Duodenal mucosa (tissue), 2 donors: ENCODE results near the gene NFATC3.
A peak's percentile ranks its signal among the peaks of the same experiment; 100 is the strongest.

Source experiments
- H3K27ac ChIP-seq: one replicate; pipeline ENCODE4 v1.7.0; 2013; ENCODE audit warnings: low read depth, low read length
- H3K27me3 ChIP-seq, 2 donors: one replicate each; pipeline ENCODE4 v1.7.0; 2013; ENCODE audit warnings: low read length in 2 of 2, control low read depth in 1 of 2; ENCODE audit not compliant: insufficient read depth in 2 of 2, control insufficient read depth in 1 of 2
- H3K36me3 ChIP-seq, 2 donors: one replicate each; pipeline ENCODE4 v1.7.0; 2013; ENCODE audit warnings: low read length in 2 of 2, control low read depth in 1 of 2; ENCODE audit not compliant: insufficient read depth in 2 of 2, control insufficient read depth in 1 of 2
- H3K4me1 ChIP-seq, 2 donors: one replicate each; pipeline ENCODE4 v1.7.0; 2013; ENCODE audit warnings: low read length in 2 of 2, control low read depth in 1 of 2; ENCODE audit not compliant: insufficient read depth in 2 of 2, control insufficient read depth in 1 of 2
- H3K4me3 ChIP-seq, 2 donors: one replicate each; pipeline ENCODE4 v1.7.0; 2013; ENCODE audit warnings: low read length in 2 of 2, low read depth in 1 of 2
- H3K9ac ChIP-seq, 2 donors: one replicate each; pipeline ENCODE4 v1.7.0; 2013; ENCODE audit warnings: low read length in 2 of 2, low read depth in 1 of 2
- H3K9me3 ChIP-seq, 2 donors: one replicate each; pipeline ENCODE4 v1.7.0; 2013; ENCODE audit warnings: low read length in 2 of 2, control low read depth in 1 of 2; ENCODE audit not compliant: control insufficient read depth in 1 of 2

NFATC3 gene

DNA sequence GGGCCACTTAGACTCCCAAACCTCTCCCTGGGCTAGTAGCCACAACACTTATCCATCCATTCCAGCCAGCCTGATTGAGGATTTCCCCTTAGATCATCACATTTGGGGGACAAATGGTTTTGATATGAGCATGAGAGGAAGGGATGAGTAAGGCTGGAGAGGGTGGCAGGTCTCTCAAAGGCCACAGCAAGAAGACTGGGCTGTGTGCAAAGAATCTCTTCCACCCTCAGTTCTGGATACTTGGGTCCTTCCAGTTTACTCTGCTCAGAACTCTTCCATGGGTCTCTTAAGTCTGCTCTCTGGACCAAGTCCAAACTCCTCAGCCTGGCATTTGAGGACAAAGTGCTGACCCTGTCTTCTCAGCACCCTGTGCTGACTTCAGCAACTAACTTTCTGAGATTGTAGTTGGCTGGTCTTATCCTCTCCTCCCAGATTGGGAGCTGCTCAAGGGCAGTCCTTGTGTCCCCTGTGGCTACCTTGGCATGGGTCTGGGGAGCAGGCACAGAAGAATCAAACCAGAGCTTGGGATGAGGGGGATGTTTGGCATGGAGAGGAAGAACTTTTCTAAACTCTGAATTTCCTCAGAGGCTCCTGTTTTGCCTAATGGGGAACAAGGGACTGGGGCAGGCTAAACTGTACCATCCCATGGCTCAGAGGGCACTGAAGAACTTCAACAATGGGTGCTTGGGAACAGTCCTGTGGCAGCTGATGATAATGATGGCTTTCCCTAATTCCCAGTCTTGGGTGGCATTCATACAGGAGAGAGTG lies 3.1 kb upstream of the NFATC3 start:
- Histone ChIP-seq H3K4me1 (peaks cover 68 to 74% of the 10 kb centered on the region in 2 donors), H3K36me3 (peaks cover 0 to 12% of the 10 kb centered on the region in 2 donors), H3K9me3 (no peaks in the 10 kb centered on the region), H3K9ac (peak overlapping the region; percentile 6 to 26), H3K4me3 (peak overlapping the region; percentile 8 to 25), H3K27ac (peak overlapping the region; percentile 44), H3K27me3 (no peaks in the 10 kb centered on the region)

DNA sequence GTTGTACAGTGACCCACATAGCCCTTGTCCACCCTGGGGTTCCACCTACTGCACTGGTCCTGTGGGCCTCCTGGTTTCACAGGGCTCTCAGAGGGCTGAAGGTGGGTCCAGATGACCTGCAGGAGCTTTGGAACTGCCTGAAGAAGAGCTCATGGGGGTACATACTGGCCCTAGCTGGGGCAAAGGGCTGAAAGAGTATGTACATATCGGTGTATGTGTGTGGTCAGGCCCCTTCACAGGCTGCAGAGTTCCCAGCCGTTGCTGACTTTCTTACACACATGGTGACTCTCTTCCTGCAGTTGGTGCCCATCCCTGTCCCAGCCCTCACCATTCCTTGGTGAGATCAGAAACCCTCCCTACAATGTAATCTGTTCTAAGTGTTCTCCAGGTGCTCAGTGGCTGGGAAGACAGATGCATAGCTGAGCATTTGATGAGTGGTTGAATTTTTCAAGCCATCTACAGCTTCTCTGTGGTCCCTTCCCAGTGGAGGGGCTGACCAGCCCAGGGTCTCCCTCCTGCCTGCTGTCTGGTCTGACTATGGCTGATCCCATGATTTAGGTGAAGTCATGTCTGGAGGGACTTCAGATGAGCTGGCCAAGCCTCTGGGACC lies 2.4 kb upstream of the NFATC3 start:
- Histone ChIP-seq H3K27ac (no peak overlapping the region), H3K4me3 (no peak overlapping the region), H3K9me3 (no peaks in the 10 kb centered on the region), H3K9ac (peak overlapping the region; percentile 6 to 22), H3K27me3 (no peaks in the 10 kb centered on the region), H3K4me1 (peaks cover 70 to 71% of the 10 kb centered on the region in 2 donors), H3K36me3 (peaks cover 0 to 8% of the 10 kb centered on the region in 2 donors)

DNA sequence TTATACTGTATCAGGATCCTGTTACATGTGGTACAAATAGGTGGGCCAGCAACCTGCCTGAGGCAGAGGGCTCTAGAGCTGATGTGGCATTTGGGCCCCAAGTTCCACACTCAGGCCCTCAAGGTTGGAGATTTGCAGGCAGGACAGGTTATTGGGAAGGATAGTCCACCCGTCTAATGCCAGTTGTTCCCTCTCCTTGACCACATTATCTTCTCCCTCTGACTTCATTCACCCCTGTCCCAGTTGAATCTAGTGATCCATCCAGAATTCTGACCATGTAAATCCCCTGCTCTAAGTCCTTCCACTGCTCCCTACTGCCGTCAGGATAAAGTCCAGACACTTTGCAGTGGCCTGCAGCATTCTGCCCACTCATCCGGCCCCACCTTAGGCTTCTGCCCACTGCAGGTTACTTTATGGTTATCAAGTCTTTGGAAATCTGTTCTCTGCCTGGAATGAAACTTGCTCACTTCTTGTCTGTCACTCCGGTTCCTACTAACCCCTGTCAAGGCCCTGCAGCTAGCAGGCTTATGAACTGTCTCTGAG lies 1.9 kb upstream of the NFATC3 start:
- H3K9ac ChIP-seq, result peak overlapping the region; percentile 22 to 87
- H3K4me1 ChIP-seq, result peaks cover 65 to 69% of the 10 kb centered on the region in 2 donors
- H3K36me3 ChIP-seq, result peaks cover 0 to 3% of the 10 kb centered on the region in 2 donors
- no peak overlapping the region for H3K27ac ChIP-seq
- H3K27me3 ChIP-seq, result no peaks in the 10 kb centered on the region
- no peak overlapping the region for H3K4me3 ChIP-seq
- H3K9me3 ChIP-seq, result no peaks in the 10 kb centered on the region

DNA sequence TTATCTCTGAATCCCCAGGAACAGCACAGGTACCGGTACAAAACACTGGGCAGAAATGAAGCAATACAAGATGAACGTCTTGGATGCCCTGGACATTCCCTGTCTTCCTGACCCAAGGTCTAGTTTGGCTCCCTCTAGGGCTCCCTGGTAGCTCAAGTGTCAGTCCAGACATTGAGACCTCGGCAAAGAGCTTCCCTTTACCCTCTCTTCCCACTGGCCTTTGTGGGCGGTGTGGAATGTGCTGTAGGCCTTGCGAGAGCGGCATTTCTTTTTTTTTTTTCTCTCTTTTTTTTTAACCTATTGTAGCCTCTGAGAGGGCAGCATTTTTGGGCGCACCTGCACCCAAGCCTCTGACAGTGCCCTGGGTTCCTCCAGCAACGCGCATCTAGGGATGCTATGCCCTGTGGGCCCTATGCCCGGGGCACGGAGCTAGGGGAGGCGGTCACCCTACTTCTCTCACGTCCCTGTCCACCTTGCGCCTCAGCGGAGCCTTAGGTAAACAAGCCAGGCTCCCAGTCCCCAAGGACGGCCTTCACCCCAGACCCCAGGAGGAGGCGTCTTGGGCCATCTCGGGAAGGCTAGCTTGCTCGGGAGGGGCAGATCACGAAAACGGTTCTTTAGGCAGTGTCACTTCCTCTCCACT lies 1.2 kb upstream of the NFATC3 start:
- Histone ChIP-seq H3K27ac (peak overlapping the region; percentile 99), H3K9ac (peak overlapping the region; percentile 55 to 87), H3K4me1 (peaks cover 61 to 64% of the 10 kb centered on the region in 2 donors), H3K9me3 (no peaks in the 10 kb centered on the region), H3K27me3 (no peaks in the 10 kb centered on the region), H3K36me3 (no peaks in the 10 kb centered on the region), H3K4me3 (peak overlapping the region; percentile 62 to 90)

DNA sequence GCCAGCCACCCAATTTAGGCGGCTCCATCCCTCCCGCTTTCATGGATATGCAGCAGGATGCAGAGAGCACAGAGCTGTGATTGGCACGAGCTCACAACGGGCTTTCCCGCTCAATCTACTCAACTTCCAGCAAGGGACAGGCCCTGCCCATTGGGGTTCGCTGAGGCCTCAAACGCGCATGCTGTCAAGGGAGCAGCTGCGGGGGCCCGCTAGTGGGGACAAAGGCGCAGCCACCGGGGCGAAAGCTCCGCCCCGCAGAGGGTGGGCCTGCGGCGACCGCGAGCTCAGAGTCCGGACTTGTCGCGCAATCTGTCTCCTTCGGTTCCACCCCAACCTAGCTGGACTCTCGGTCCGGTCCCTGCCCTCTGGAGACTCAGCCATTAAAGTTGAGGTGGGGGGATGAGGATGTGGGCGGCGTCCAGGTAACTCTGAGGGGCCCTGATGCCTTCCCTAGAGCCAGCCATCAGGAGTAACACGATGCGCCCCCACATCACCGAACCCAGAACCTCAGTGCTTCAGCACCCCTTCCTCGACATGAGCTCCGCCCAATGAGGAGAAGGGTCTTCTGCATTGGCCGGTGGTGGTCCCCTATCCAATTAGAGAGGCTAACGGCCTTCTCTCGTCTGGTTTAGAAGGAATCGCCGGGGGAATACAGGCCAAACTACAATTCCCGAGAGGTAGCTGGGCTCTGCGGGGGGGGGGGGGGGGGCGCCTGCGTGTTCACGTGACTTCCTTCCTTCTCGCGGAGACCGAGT lies 489 bp upstream of the NFATC3 start:
- Histone ChIP-seq H3K27ac (peak overlapping the region; percentile 99), H3K27me3 (no peaks in the 10 kb centered on the region), H3K9ac (peak overlapping the region; percentile 55 to 87), H3K4me1 (peaks cover 57 to 63% of the 10 kb centered on the region in 2 donors), H3K36me3 (no peaks in the 10 kb centered on the region), H3K9me3 (no peaks in the 10 kb centered on the region), H3K4me3 (peak overlapping the region; percentile 62 to 90)

DNA sequence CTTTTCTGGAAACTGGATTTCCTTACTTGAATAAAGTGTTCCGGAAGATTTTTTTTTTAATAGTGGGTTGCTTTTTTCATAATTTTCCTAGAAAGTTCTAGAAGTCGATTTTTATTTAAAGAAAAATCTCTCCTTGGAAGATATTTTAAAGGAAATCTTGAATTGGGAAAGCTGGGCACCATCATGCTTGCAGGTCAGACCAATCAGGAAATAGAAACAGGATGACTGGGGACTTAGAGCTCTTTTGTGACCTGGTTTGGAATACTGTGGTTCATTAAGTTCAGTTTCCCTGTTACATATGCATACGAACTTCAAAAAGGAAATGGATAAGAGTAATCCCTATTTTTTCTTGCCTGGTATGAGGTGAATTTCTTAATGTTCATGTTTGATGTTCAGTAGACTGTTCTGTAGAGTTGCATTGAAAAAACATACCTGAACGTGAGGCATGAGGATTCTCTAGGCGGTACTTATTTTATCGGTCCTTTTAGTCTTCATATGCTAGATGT lies 1.2 kb downstream of the NFATC3 start:
- H3K4me1 ChIP-seq, result peaks cover 48 to 67% of the 10 kb centered on the region in 2 donors
- H3K27ac ChIP-seq, result no peak overlapping the region
- H3K9ac ChIP-seq, result peak overlapping the region; percentile 70 to 75

DNA sequence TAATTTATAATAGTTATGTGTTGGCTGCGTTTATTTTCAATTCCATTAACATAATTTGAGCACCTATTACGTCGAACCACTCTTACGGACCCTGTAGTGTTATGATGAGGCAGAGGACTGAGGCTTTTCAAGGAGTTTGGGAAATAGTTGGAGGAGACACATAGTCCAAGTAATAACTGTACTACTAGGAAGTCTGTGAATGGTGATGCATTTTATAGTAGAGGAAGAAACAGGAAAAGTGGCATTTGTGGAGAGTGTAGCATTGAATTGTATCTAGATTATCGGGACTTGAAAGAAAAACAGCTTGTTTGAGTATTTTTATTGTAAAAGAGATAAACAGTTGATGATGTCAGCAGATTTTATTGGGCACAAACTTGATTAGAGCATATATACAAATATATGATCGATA lies 1.7 kb downstream of the NFATC3 start:
- Histone ChIP-seq H3K36me3 (no peaks in the 10 kb centered on the region), H3K4me1 (peaks cover 48 to 67% of the 10 kb centered on the region in 2 donors)

More for the DNA sequence above, 1.2 kb downstream of the NFATC3 start:
- H3K9me3 ChIP-seq, result no peaks in the 10 kb centered on the region
- no peaks in the 10 kb centered on the region for H3K27me3 ChIP-seq
- H3K4me3 ChIP-seq, result peak overlapping the region; percentile 78 to 94
- no peaks in the 10 kb centered on the region for H3K36me3 ChIP-seq

DNA sequence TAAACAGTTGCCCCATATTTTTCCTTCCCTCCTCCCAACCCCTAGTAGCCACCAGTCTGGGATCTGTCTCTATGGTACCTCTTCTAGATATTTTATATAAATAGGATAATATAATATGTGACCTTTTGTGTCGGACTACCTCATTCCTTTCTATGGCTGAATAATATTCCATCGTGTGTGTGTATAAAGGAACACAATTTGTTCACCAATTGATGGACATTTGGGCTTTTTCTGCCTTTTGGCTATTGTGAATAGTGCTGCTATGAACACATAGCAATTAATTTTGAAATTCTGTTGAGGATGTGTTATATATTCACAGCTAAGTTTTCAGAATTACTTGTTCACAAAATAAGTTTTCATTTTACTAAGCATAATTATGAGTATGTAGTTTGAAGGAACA lies 2.5 kb downstream of the NFATC3 start:
- H3K9me3 ChIP-seq, result no peaks in the 10 kb centered on the region
- no peak overlapping the region for H3K27ac ChIP-seq
- peak overlapping the region in 1 of 2 donors; percentile 0 for H3K4me3 ChIP-seq
- peaks cover 43 to 61% of the 10 kb centered on the region in 2 donors for H3K4me1 ChIP-seq
- no peaks in the 10 kb centered on the region for H3K27me3 ChIP-seq
- no peaks in the 10 kb centered on the region for H3K36me3 ChIP-seq
- H3K9ac ChIP-seq, result peak overlapping the region in 1 of 2 donors; percentile 75

More for the DNA sequence above, 1.7 kb downstream of the NFATC3 start:
- Histone ChIP-seq H3K27ac (no peak overlapping the region), H3K9ac (peak overlapping the region; percentile 70 to 75), H3K4me3 (peak overlapping the region; percentile 78 to 94), H3K9me3 (no peaks in the 10 kb centered on the region), H3K27me3 (no peaks in the 10 kb centered on the region)

DNA sequence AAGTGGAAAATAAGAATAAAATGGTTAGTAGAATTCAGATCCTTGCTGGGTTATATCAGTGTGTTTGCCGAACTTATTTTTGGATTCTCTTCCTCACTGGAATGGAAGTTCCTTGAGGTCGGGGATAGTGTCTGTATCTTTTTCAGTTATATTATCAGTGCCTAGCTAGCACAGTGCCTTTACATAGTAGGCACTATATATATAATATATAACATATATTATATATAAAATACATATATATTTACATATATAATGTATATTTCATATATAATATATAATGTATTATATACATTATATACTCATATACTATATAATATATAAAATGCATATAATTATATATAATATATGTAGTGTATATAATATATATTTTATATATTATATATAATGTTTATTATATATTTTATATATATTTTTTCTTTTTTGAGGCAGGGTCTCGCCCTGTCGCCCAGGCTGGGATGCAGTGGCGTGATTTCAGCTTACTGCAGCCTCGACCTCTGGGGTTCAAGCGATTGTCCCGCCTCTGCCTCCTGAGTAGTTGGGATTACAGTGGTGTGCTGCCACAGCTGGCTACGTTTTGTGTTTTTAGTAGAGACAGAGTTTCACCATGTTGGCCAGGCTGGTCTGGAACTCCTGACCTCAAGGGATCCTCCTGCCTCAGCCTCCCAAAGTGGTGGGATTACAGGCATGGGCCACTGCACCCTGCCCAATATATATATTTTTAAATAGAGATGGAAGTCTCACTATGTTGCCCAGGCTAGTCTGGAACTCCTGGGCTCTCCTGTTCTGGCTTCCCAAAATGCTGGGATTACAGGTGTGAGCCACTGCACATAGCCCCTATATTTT lies 3.2 kb downstream of the NFATC3 start:
- H3K4me1 ChIP-seq, result peaks cover 37 to 59% of the 10 kb centered on the region in 2 donors
- H3K27me3 ChIP-seq, result no peaks in the 10 kb centered on the region
- H3K9me3 ChIP-seq, result no peaks in the 10 kb centered on the region
- H3K4me3 ChIP-seq, result no peak overlapping the region
- no peak overlapping the region for H3K27ac ChIP-seq
- H3K9ac ChIP-seq, result no peak overlapping the region
- no peaks in the 10 kb centered on the region for H3K36me3 ChIP-seq
